Stimulated activated CD8-positive, alpha-beta memory T cell treated with anti-CD3 and anti-CD28 coated beads, Interleukin-4, amount 100 ng/mL, for 24 hours (primary cell): ENCODE measurements around the gene FGR.

Source experiments
- DNase-seq: peaks from one replicate; pipeline ENCODE4 v3.0.0-alpha.2; 2020; ENCODE audit warnings: low read depth

Gene FGR

GRCh38 chr1:27566462-27567145, 68.4 kb downstream of the FGR start:
- no peak for DNase-seq

- DNase-seq: no peak
Measured at GRCh38 chr1:27564710-27565649, 70.0 kb downstream of the FGR start.

GRCh38 chr1:27563591-27564471, 71.2 kb downstream of the FGR start:
- DNase-seq: no peak

GRCh38 chr1:27563341-27563590, 71.7 kb downstream of the FGR start:
- no peak for DNase-seq

GRCh38 chr1:27562534-27563340, 72.2 kb downstream of the FGR start:
- no peak for DNase-seq
